ENCODE data around the gene SNTG2. TPM values are rescaled to one million over a fixed set of nuclear protein-coding genes. Genes with fewer than 3 reads are reported as not detected.

SNTG2 gene
- total RNA-seq, 2 experiments from 2014 or later, result 0.52 to 1.1 TPM

GRCh38 chr2:949384-950079 is 1.1 kb upstream of the SNTG2 start:
- CTCF ChIA-PET, result no interaction called here
- POLR2A ChIA-PET, result interaction anchor here (0.6 kb wide), 1 partner anchor 11 kb away, joined by 3 read pairs; no protein-coding TSS in a partner anchor

GRCh38 chr2:951224-952006 is 766 bp downstream of the SNTG2 start:
- ChIA-PET POLR2A (interaction anchor here (0.8 kb wide), 1 partner anchor 23 kb away, joined by 3 read pairs; no protein-coding TSS in a partner anchor), CTCF (no interaction called here)

GRCh38 chr2:953408-953807 is 2.8 kb downstream of the SNTG2 start:
- ChIA-PET POLR2A (no interaction called here), CTCF (no interaction called here)

- CTCF ChIA-PET, result no interaction called here
- POLR2A ChIA-PET, result no interaction called here
These were observed 3.5 kb downstream of the SNTG2 start for GRCh38 chr2:953975-954686.

GRCh38 chr2:954687-955000 is 4.0 kb downstream of the SNTG2 start:
- CTCF ChIA-PET, result no interaction called here
- POLR2A ChIA-PET, result no interaction called here

GRCh38 chr2:955829-956731 is 5.4 kb downstream of the SNTG2 start:
- ChIA-PET CTCF (no interaction called here), POLR2A (no interaction called here)

- ChIA-PET CTCF (no interaction called here), POLR2A (no interaction called here)
These were observed 8.8 kb downstream of the SNTG2 start for GRCh38 chr2:959457-959856.

GRCh38 chr2:960061-960736 is 9.6 kb downstream of the SNTG2 start:
- POLR2A ChIA-PET, result interaction anchor here (0.6 kb wide), 1 partner anchor 10 kb away, joined by 3 read pairs; no protein-coding TSS in a partner anchor
- CTCF ChIA-PET, result no interaction called here

GRCh38 chr2:961786-962185 is 11.1 kb downstream of the SNTG2 start:
- CTCF ChIA-PET, result no interaction called here
- POLR2A ChIA-PET, result no interaction called here

GRCh38 chr2:963876-964275 is 13.2 kb downstream of the SNTG2 start:
- ChIA-PET CTCF (no interaction called here), POLR2A (interaction anchor here (0.5 kb wide), 1 partner anchor 504 kb away, joined by 5 read pairs; no protein-coding TSS in a partner anchor)

- ChIA-PET CTCF (no interaction called here), POLR2A (interaction anchor here (0.5 kb wide), 1 partner anchor 505 kb away, joined by 5 read pairs; no protein-coding TSS in a partner anchor)
These were observed 13.9 kb downstream of the SNTG2 start for GRCh38 chr2:964562-964961.

GRCh38 chr2:965640-966147 is 15.0 kb downstream of the SNTG2 start:
- CTCF ChIA-PET, result no interaction called here

GRCh38 chr2:973129-973528 is 22.5 kb downstream of the SNTG2 start:
- ChIA-PET POLR2A (no interaction called here), CTCF (no interaction called here)

More at GRCh38 chr2:965640-966147, 15.0 kb downstream of the SNTG2 start:
- POLR2A ChIA-PET, result no interaction called here

GRCh38 chr2:974054-974453 is 23.4 kb downstream of the SNTG2 start:
- POLR2A ChIA-PET, result interaction anchor here (1.0 kb wide), 1 partner anchor 23 kb away, joined by 3 read pairs; the partner anchor contains the start of gene SNTG2
- CTCF ChIA-PET, result no interaction called here

GRCh38 chr2:974502-974901 is 23.9 kb downstream of the SNTG2 start:
- POLR2A ChIA-PET, result interaction anchor here (0.6 to 1.0 kb wide), 2 partner anchors 24 to 390 kb away, joined by 3 read pairs; partner anchors contain the start of gene SNTG2
- CTCF ChIA-PET, result no interaction called here

GRCh38 chr2:975095-975494 is 24.4 kb downstream of the SNTG2 start:
- POLR2A ChIA-PET, result interaction anchor here (0.6 kb wide), 1 partner anchor 390 kb away, joined by 3 read pairs; no protein-coding TSS in a partner anchor
- CTCF ChIA-PET, result no interaction called here

- ChIA-PET CTCF (no interaction called here), POLR2A (no interaction called here)
These were observed 28.6 kb downstream of the SNTG2 start for GRCh38 chr2:979069-979928.

GRCh38 chr2:980176-980575 is 29.5 kb downstream of the SNTG2 start:
- POLR2A ChIA-PET, result no interaction called here

More at GRCh38 chr2:980176-980575, 29.5 kb downstream of the SNTG2 start:
- CTCF ChIA-PET, result no interaction called here

Data from activated CD8-positive, alpha-beta memory T cell treated with anti-CD3 and anti-CD28 coated beads for 36 hours (primary cell).